Suprapubic skin (tissue), 3 donors: ENCODE results near the gene NDUFV2.

Source experiments
- CTCF ChIP-seq, 2 donors: fragments of 200-600 bp in 1 of 2; fragments of 450-650 bp in 1 of 2; sonication (generic) in 1 of 2; IDR thresholded peaks; one replicate each; pipeline ENCODE4 v1.5.1; 2016 to 2019; ENCODE audit warnings: antibody characterized with exemption in 2 of 2, mild to moderate bottlenecking in 1 of 2, moderate library complexity in 1 of 2
- POLR2A ChIP-seq, 2 donors: fragments of 450-650 bp; IDR thresholded peaks; one replicate each; pipeline ENCODE4 v1.6.1; 2017; ENCODE audit warnings: antibody characterized with exemption in 2 of 2, mild to moderate bottlenecking in 2 of 2, moderate library complexity in 2 of 2

- no peak for TF ChIP-seq POLR2A (IDR thresholded peaks at IDR 0.05)
- TF ChIP-seq CTCF (IDR thresholded peaks at IDR 0.05), result no peak
These were observed 70.1 kb downstream of the NDUFV2 start for GRCh38 chr18:9172506-9173127.
